Measurements from ENCODE around the gene PCNX4. TPM values are rescaled to one million over a fixed set of nuclear protein-coding genes. Genes with fewer than 3 reads are reported as not detected.
A peak's percentile ranks its signal among the peaks of the same experiment; 100 is the strongest.
"Not testable (repeated sequence)": the region's sequence is repeated elsewhere in the genome, so short reads cannot be mapped to it uniquely, and the experiment has no call there.

PCNX4 gene
- 68.7 TPM for total RNA-seq (ENCODE audit: unreplicated experiment)
- long read RNA-seq, full-length matches to known transcripts: 3 of 11 reads
- long read RNA-seq, partial matches to known transcripts: 4 of 11 reads
- long read RNA-seq, other reads (novel, unspliced or antisense): 4 of 11 reads

DNA sequence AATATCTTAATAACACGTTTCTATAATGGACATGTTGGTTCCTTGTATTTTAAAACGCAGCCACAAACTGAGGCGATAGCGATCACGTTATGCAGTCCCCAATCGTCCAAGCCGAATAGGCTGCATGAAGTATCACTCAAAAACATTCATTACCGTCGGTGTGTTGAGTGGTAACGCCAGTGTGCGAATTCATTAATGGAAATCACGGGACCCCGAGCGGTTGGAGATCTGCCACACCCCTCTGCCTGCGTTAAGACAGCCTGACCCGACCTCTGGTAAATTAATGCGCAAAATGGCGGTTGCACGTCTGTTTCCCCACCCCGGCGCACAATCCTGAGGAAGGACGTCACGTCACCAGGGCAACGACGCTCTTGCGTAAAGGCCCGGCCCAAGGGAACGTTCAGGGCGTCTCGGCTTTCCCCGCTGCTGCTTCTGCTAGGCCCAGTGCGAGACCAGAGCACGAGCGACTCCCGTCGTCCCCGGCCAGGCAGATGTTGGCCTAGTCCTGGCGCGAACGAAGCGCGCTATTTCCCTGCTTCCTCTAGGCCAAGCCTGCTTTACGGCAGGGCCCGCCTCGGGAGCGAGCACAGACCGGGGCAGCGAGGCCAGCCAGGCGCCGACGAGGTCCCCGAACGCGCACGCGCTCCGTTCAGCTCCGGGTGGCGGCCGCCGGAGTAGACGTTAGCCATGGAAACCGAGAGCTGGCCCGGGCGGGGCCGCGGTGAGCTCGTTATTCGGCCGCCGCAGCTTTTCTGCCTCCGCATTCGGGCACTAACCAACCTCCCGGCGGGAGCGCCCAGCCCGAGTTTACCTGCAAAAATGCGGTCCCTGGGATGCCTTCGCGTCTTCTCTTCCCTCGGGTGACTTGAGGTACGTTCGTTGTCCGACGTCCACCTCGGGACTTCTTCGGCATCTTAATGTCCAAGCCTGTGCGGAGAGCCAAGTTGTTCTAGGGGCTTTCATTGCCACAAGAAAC is at the start of gene PCNX4:
Gene PCNX4 (plus strand): TSS at position 374 of the 976 bp plus-strand sequence. CDS start 15,716 bp downstream, outside the sequence.
- DNase-seq (ENCODE audit: low spot score): peak; percentile 86
- Mint-ChIP-seq H3K36me3 (ENCODE audit: low read depth, unreplicated experiment) (peaks cover 9% of the 10 kb centered on the region), H3K27me3 (ENCODE audit: unreplicated experiment) (peaks cover 8% of the 10 kb centered on the region), H3K4me1 (ENCODE audit: unreplicated experiment) (peaks cover 39% of the 10 kb centered on the region), H3K9me3 (ENCODE audit: unreplicated experiment) (no peaks in the 10 kb centered on the region), H3K4me3 (ENCODE audit: unreplicated experiment) (peak within 1 kb of the TSS; percentile 100), H3K27ac (ENCODE audit: unreplicated experiment) (peak within 1 kb of the TSS; percentile 99)
- TF ChIP-seq, protein P1, sequence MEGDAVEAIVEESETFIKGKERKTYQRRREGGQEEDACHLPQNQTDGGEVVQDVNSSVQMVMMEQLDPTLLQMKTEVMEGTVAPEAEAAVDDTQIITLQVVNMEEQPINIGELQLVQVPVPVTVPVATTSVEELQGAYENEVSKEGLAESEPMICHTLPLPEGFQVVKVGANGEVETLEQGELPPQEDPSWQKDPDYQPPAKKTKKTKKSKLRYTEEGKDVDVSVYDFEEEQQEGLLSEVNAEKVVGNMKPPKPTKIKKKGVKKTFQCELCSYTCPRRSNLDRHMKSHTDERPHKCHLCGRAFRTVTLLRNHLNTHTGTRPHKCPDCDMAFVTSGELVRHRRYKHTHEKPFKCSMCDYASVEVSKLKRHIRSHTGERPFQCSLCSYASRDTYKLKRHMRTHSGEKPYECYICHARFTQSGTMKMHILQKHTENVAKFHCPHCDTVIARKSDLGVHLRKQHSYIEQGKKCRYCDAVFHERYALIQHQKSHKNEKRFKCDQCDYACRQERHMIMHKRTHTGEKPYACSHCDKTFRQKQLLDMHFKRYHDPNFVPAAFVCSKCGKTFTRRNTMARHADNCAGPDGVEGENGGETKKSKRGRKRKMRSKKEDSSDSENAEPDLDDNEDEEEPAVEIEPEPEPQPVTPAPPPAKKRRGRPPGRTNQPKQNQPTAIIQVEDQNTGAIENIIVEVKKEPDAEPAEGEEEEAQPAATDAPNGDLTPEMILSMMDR (IDR thresholded peaks at IDR 0.05; ENCODE audit: unreplicated experiment): no peak

DNA sequence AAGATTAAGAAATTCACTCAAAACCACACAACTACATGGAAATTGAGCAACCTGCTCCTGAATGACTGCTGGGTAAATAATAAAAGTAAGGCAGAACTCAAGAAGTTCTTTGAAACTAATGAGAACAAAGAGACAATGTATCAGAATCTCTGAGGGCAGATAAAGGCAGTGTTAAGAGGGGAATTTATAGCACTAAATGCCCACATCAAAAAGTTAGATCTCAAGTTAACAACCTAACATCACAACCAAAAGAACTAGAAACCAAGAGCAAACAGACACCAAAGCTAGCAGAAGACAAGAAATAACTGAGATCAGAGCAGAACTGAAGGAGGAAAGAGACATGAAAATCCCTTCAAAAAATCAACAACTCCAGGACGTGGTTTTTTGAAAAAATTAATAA is 43.7 kb upstream of the PCNX4 start:
- H3K27ac Mint-ChIP-seq (ENCODE audit: unreplicated experiment); H3K4me3 Mint-ChIP-seq (ENCODE audit: unreplicated experiment); H3K4me1 Mint-ChIP-seq (ENCODE audit: unreplicated experiment); H3K36me3 Mint-ChIP-seq (ENCODE audit: low read depth, unreplicated experiment); H3K27me3 Mint-ChIP-seq (ENCODE audit: unreplicated experiment); DNase-seq (ENCODE audit: low spot score); H3K9me3 Mint-ChIP-seq (ENCODE audit: unreplicated experiment): not testable (repeated sequence)

- H3K36me3 Mint-ChIP-seq (ENCODE audit: low read depth, unreplicated experiment): no peaks in the 10 kb centered on the region
- no peaks in the 10 kb centered on the region for H3K9me3 Mint-ChIP-seq (ENCODE audit: unreplicated experiment)
- no peak overlapping the region for H3K4me3 Mint-ChIP-seq (ENCODE audit: unreplicated experiment)
- TF ChIP-seq, protein P1 (IDR thresholded peaks at IDR 0.05; ENCODE audit: unreplicated experiment): no peak
- H3K4me1 Mint-ChIP-seq (ENCODE audit: unreplicated experiment): no peaks in the 10 kb centered on the region
- H3K27ac Mint-ChIP-seq (ENCODE audit: unreplicated experiment): no peak overlapping the region
- DNase-seq (ENCODE audit: low spot score): no peak
- no peaks in the 10 kb centered on the region for H3K27me3 Mint-ChIP-seq (ENCODE audit: unreplicated experiment)
These were observed 40.0 kb upstream of the PCNX4 start for GRCh38 chr14:60051721-60052221.

GRCh38 chr14:60058087-60058486 is 33.6 kb upstream of the PCNX4 start:
- no peaks in the 10 kb centered on the region for H3K36me3 Mint-ChIP-seq (ENCODE audit: low read depth, unreplicated experiment)
- H3K4me3 Mint-ChIP-seq (ENCODE audit: unreplicated experiment): no peak overlapping the region

GRCh38 chr14:60061371-60061770 is 30.4 kb upstream of the PCNX4 start:
- Mint-ChIP-seq H3K36me3 (ENCODE audit: low read depth, unreplicated experiment) (no peaks in the 10 kb centered on the region), H3K9me3 (ENCODE audit: unreplicated experiment) (no peaks in the 10 kb centered on the region), H3K27ac (ENCODE audit: unreplicated experiment) (no peak overlapping the region), H3K4me3 (ENCODE audit: unreplicated experiment) (no peak overlapping the region), H3K27me3 (ENCODE audit: unreplicated experiment) (no peaks in the 10 kb centered on the region), H3K4me1 (ENCODE audit: unreplicated experiment) (no peaks in the 10 kb centered on the region)
- TF ChIP-seq, protein P1 (IDR thresholded peaks at IDR 0.05; ENCODE audit: unreplicated experiment): no peak
- no peak for DNase-seq (ENCODE audit: low spot score)

More at GRCh38 chr14:60058087-60058486, 33.6 kb upstream of the PCNX4 start:
- Mint-ChIP-seq H3K9me3 (ENCODE audit: unreplicated experiment) (no peaks in the 10 kb centered on the region), H3K27me3 (ENCODE audit: unreplicated experiment) (no peaks in the 10 kb centered on the region), H3K27ac (ENCODE audit: unreplicated experiment) (no peak overlapping the region), H3K4me1 (ENCODE audit: unreplicated experiment) (no peaks in the 10 kb centered on the region)
- TF ChIP-seq, protein P1 (IDR thresholded peaks at IDR 0.05; ENCODE audit: unreplicated experiment): no peak
- no peak for DNase-seq (ENCODE audit: low spot score)
